Kidney (tissue), 14 donors: ENCODE data around the gene TOP2B. TPM values are rescaled to one million over a fixed set of nuclear protein-coding genes. Genes with fewer than 3 reads are reported as not detected.
A peak's percentile ranks its signal among the peaks of the same experiment; 100 is the strongest.

Source experiments
- DNase-seq, 5 donors: peaks; one replicate each; pipeline ENCODE4 v3.0.0-alpha.2; 2013 to 2020
- FAIRE-seq: peaks from 2 replicates; lab custom pipeline; 2012; peaks lifted over from hg19 to GRCh38; lab: Jason Lieb, UNC
- H3K27ac ChIP-seq, 2 donors: one replicate each; pipeline ENCODE4 v1.7.0; 2013; ENCODE audit warnings: low read depth in 2 of 2, low read length in 2 of 2, inconsistent platforms in 1 of 2
- H3K27me3 ChIP-seq: one replicate; pipeline ENCODE4 v1.7.1; 2013; ENCODE audit warnings: low read length, inconsistent platforms; ENCODE audit not compliant: control insufficient read depth, insufficient read depth
- H3K36me3 ChIP-seq, 3 donors: one replicate each; pipeline versions ENCODE4 v1.7.0 to v1.7.1; 2013; ENCODE audit warnings: low read length in 3 of 3, control low read depth in 1 of 3, inconsistent platforms in 1 of 3; ENCODE audit not compliant: insufficient read depth in 3 of 3, control insufficient read depth in 2 of 3
- H3K4me1 ChIP-seq, 3 donors: one replicate each; pipeline versions ENCODE4 v1.7.0 to v1.7.1; 2013; ENCODE audit warnings: low read length in 3 of 3, inconsistent platforms in 1 of 3, low read depth in 1 of 3; ENCODE audit not compliant: control insufficient read depth in 2 of 3, insufficient read depth in 2 of 3
- H3K4me3 ChIP-seq, 3 donors: one replicate each; pipeline versions ENCODE4 v1.7.0 to v1.8.1; 2013; ENCODE audit warnings: low read length in 3 of 3, control low read depth in 1 of 3, inconsistent platforms in 1 of 3
- H3K9ac ChIP-seq, 3 donors: one replicate each; pipeline versions ENCODE4 v1.7.0 to v1.7.1; 2013; ENCODE audit warnings: low read length in 3 of 3, control low read depth in 1 of 3, inconsistent platforms in 1 of 3
- H3K9me3 ChIP-seq, 3 donors: one replicate each; pipeline versions ENCODE4 v1.7.0 to v1.7.1; 2013; ENCODE audit warnings: low read length in 3 of 3, control low read depth in 1 of 3, inconsistent platforms in 1 of 3; ENCODE audit not compliant: control insufficient read depth in 2 of 3, insufficient read depth in 1 of 3
- CTCF ChIP-seq: IDR thresholded peaks from 3 replicates; pipeline ENCODE4 v1.5.1; 2012; ENCODE audit warnings: mild to moderate bottlenecking, moderate library complexity, borderline replicate concordance; ENCODE audit not compliant: insufficient read depth; ENCODE audit errors: extremely low read depth
- intact Hi-C: fragments of 100-400 bp; cut with DNase I; formaldehyde crosslinking; loops from one replicate; pipeline ENCODE4 v1.11.1; 2022
- polyA plus RNA-seq: library from polyadenylated mRNA; stranded (reverse); fragments of 350-450 nt; fragmentation: Illumina TruSeq; extraction: RNeasy Lipid Tissue Mini Kit (QIAGEN cat#74804); gene quantifications from one replicate; pipeline ENCODE4 v1.2.3, GENCODE V29; 2014; ENCODE audit warnings: low read depth, low replicate concordance; ENCODE audit not compliant: insufficient read depth
- total RNA-seq: library from RNA; stranded (reverse); fragmentation: NEBNext Ultra II Directional; extraction: Animal tissue kit (Norgen Biotek cat#: 25700); gene quantifications from one replicate; pipeline ENCODE4 v1.2.1, GENCODE V29; 2021
- donor health status: control.
- donor health status: control.
- donor health status: control.
- donor health status: control.
- donor health status: control.
- donor health status: DM: yes; HTN: yes; CAD: no.
- donor health status: Normal renal cell carcinoma (clear cell type).

TOP2B gene
- total and polyA plus RNA-seq, 2 donors from 2014 or later = 55.0 to 109 TPM

GRCh38 chr3:25663347-25663868 is 1.3 kb downstream of the TOP2B start:
- Histone ChIP-seq H3K9ac (peak overlapping the region; percentile 2 to 87 (median 80)), H3K9me3 (no peaks in the 10 kb centered on the region), H3K4me1 (peaks cover 3 to 26% (median 8%) of the 10 kb centered on the region in 3 donors), H3K36me3 (no peaks in the 10 kb centered on the region), H3K4me3 (peak overlapping the region; percentile 79 to 95 (median 92)), H3K27ac (peak overlapping the region; percentile 97), H3K27me3 (no peaks in the 10 kb centered on the region)
- no peak for TF ChIP-seq CTCF
- intact Hi-C loops = no loop called here
- DNase-seq = peak in 2 of 5 donors; percentile 31 to 57
- FAIRE-seq = no peak

- Histone ChIP-seq H3K36me3 (no peaks in the 10 kb centered on the region), H3K27me3 (no peaks in the 10 kb centered on the region), H3K4me1 (peaks cover 3 to 26% (median 8%) of the 10 kb centered on the region in 3 donors), H3K9me3 (no peaks in the 10 kb centered on the region), H3K4me3 (peak overlapping the region; percentile 79 to 95 (median 92)), H3K27ac (peak overlapping the region in 1 of 2 donors; percentile 97), H3K9ac (peak overlapping the region; percentile 50 to 87 (median 80))
- DNase-seq (no peak), FAIRE-seq (no peak)
- no peak for TF ChIP-seq CTCF
- intact Hi-C loops = no loop called here
Observed at GRCh38 chr3:25662736-25663320, 1.9 kb downstream of the TOP2B start.

- no peaks in the 10 kb centered on the region for H3K9me3 ChIP-seq
- FAIRE-seq (no peak), DNase-seq (peak in 2 of 5 donors; percentile 39 to 51)
- peak overlapping the region; percentile 19 to 95 (median 79) for H3K4me3 ChIP-seq
- peaks cover 3 to 29% (median 8%) of the 10 kb centered on the region in 3 donors for H3K4me1 ChIP-seq
- no peak overlapping the region for H3K27ac ChIP-seq
- H3K36me3 ChIP-seq = no peaks in the 10 kb centered on the region
- no peak for TF ChIP-seq CTCF
- H3K27me3 ChIP-seq = no peaks in the 10 kb centered on the region
- intact Hi-C loops = no loop called here
- peak overlapping the region in 1 of 3 donors; percentile 54 for H3K9ac ChIP-seq
Observed at GRCh38 chr3:25661694-25662437, 2.8 kb downstream of the TOP2B start.
